G401.6 (cell line): Measurements from ENCODE around the gene ZNF267.
"Not testable (repeated sequence)": the region's sequence is repeated elsewhere in the genome, so short reads cannot be mapped to it uniquely, and the experiment has no call there.

Experiments
- FAIRE-seq: peaks from 2 replicates; lab custom pipeline; 2012; peaks lifted over from hg19 to GRCh38; lab: Jason Lieb, UNC

The ZNF267 gene

DNA sequence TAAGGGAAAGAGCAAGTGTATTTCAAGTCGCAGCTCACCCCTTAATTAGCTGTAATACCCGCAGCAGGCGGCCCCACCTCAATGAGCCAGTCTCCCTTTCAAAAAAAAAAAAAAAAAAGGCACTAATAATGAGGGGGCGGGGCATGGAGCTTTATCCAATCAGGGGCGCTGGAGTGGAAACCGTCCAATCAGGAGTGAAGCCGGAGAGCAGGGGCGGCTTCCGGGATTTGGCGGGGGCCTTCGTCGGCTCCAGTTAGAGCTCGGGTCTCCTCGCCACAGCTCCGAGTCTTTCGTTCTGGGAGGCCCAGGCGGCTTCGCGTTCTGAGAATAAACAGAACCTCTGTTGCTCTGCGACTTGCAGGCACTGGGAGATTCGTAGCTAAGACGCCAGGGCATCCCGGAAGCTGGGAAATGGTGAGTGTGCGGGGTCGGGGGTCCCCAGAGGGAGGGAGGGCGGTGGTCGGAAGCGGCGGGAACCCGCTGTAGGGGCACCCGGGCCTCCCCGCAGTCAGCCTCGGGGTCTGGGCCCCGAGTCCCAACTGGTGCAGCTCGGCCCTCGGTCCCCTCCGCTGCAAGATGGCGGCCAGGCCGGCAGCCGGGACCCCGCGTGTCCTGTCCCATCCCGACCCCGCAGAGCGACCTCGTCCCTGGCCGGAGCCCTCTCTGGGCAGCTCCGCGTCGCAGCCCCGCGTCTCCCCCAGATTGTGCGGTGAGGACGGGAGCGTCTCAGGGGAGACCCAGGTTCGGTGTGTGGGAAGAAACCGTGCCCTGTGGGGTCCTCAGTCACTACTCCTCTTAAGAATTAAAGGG is at the start of gene ZNF267:
TSS of gene ZNF267 (plus strand) at position 252 of the 810 bp plus-strand sequence. CDS start at position 412, 160 bp downstream.
- peak; percentile 80 for FAIRE-seq

DNA sequence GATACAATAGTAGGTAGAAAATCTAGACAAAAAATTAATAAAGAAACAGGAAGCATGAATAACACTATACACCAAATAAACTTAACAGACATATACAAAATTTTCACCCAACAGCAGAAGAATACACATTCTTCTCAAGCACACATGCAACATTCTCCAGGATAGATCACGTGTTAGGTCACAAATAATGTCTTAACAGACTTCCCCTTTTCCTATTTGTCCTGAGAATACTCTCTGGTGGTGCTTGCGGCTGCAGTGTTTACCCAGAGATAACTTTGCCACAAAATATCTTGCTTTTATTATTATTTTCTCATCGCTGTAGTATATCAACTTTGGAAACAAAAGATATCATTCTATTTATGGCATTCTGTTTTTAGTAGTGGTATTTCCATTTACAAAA is 40.6 kb upstream of the ZNF267 start:
- FAIRE-seq = no peak

DNA sequence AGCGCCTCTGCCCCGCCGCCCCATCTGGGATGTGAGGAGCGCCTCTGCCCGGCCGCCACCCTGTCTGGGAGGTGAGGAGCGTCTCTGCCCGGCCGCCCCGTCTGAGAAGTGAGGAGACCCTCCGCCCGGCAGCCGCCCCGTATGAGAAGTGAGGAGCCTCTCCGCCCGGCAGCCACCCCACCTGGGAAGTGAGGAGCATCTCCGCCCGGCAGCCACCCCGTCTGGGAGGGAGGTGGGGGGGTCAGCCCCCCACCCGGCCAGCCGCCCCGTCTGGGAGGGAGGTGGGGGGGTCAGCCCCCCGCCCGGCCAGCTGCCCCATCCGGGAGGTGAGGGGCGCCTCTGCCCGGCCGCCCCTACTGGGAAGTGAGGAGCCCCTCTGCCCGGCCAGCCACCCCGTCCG is 37.2 kb upstream of the ZNF267 start:
- FAIRE-seq = not testable (repeated sequence)

DNA sequence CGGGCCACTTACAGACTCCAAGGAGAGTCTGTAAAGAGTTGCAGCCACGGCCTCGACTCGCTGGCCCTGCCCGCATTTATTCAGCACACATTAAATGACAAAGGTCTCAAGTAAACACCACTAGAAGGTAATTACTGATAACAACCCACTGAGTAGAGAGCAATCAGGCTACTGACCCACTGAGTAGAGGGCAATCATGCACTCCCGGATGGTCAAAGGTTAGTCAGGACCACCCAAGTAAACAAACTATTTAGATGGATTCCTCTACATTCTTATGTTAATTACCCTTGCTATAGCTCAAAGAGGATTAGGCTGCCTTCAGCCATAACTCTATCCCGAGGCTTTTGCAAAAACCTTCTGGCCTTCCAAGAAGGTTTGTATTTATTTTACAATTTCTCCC is 30.7 kb upstream of the ZNF267 start:
- no peak for FAIRE-seq

DNA sequence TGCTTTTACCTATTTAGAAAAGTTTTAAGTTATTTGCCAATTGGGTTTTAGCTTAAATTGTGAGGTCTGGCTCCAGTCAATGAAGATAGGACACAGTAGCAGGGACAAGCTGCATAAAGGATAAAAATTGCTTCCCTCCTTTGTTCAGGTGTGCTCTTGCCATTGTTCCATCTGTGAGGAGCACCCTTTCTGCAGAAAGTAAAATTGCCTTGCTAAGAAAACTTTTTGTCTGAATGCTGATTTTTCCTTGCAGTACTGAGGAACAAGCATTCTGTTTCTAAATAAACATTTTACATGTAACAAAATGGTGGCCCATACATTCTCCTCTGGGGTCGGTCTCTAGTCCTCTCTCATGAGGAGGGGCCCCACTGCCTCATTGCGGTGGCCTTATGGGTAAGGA is 25.0 kb upstream of the ZNF267 start:
- not testable (repeated sequence) for FAIRE-seq

DNA sequence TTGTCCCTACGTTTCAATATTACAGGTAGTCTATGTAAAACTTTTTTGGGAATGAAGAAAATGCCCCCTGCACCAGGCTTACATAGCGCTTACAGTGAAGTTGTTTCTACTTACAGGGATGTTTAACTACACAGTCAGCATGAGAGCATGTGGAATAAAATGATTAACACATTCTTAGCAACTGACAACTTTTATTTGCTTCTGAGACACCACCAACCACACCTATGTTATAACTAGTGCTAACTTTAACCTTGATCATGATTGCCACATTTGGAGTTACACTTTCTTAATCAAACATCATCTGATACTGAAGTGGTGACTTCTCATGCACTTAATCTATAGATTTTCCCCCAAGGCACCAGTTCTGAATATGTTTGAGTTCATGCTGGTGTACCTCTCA is 20.3 kb upstream of the ZNF267 start:
- FAIRE-seq = no peak

DNA sequence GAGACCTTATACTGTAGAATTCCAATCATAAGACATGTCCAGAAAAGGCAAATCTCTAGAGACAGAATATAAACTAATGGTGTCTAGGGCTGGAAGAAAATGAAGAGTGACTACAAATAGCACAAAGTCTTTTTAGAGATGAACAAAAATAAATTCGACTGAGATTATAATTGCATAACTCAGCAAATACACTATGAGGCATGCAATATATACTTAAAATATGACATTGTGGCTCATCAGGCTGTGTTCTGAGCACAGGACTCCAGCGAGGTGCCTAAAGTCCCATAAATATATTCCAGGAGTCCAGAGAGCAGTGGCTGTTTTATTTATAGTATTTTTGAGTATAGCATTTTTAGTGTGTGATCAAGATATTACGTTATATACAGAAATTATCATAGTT is 13.1 kb upstream of the ZNF267 start:
- no peak for FAIRE-seq

DNA sequence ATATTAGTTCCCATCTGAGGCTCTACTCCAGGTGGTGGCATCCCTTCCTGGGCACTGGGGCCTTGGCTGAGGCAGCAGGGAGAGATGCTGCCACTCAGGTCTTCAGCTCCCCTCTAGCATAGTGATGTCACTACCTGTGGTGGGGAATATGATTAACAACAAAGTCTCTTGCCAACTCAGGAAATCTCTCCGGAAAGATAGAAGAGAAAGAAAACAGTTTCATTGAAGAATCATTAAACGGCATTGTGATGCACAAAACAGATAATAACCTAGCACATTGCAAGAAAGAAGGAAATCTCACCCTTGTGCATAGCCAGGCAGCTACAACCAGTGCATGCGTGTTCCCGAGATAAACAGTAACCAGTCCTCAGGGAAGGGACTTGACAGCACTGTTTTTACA is 12.2 kb upstream of the ZNF267 start:
- no peak for FAIRE-seq

DNA sequence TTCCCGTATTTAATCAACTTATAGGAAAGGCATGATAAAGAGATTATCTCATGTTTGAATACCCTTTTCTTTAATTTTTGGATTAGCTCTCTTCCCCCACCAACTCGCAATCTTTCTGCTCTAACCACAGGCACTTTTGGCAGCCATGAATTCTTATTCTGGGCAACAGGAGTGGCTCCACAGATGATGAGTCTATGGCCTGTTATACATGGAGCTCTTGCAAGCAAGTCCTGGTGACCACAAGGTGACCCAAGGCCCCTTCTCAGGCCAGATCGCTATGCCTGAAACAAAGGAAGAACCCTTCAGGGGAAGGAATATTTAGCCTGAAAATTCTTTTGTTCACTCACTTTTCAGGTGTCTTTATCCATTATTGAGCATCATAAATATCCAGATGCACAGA is 10.8 kb upstream of the ZNF267 start:
- no peak for FAIRE-seq

DNA sequence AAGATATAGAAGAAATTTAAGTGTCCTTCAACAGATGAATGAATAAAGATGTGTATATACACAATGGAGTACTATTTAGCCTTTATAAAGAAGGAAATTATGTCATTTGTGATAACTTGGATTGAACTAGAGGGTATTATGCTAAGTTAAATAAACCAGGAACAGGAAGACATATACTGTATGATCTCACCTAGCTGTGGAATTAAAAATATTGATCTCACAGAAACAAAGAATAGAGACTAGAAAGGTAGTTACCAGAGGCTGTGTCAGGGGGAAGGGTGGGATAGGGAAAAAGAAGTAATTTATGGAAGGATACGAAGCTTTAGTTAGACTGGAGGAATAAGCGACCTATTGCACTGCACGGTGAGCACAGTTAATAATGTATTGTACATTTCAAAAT is 5.4 kb upstream of the ZNF267 start:
- no peak for FAIRE-seq

DNA sequence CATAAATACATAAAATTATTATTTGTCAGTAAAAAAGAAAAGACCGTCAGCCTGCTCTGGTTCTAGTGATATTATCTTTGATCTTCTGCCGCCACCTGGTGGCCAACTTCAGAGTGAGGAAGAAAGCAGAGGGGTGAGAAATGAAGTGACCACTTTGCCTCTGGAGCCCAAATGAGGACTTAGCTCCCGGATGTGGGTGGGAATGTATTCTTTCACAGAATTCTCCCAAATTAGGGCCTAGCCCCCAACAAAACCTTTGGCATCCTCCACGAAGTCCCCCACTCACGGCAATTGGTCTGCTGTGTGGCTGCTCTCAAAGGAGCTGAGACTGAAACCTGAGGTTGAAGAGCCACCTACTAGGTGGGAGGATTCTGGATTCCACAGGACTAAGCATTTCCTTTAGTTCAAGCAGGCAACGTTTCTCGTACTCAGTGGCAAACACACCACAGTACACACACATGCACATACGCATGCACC is 4.9 kb upstream of the ZNF267 start:
- FAIRE-seq = peak; percentile 95

DNA sequence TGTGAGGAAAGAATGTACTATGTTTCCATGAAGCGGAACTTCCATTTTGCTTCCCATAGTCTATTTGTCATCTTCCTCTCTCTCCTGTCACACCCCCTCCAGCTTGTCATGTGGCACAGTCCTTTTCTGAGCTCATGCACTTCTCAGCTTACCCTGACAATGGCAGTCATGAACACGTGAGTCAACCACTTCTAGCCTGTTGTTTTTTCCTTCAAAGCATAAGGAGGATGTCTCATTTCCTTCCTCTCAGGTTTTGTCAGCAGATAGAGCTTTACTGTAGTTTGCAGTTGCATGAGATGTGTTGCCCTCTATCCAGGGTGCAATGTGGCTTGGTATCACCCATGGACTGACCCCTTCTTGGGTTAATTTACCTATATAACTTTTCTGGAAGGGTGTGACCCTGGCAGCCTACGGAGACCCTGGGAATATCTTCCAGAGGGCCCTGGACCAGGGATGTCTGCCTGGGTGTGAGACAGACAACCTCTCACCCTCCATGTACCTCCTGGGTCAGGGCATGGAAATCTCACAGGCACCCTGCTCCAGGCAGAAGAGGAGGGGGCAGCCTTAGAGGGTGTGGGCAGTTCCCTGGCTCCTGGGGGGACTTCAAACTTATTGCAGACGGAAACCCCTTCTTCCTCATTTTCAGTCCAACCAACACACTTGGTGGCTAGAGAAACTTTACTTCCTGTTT is 4.0 kb upstream of the ZNF267 start:
- FAIRE-seq = no peak

DNA sequence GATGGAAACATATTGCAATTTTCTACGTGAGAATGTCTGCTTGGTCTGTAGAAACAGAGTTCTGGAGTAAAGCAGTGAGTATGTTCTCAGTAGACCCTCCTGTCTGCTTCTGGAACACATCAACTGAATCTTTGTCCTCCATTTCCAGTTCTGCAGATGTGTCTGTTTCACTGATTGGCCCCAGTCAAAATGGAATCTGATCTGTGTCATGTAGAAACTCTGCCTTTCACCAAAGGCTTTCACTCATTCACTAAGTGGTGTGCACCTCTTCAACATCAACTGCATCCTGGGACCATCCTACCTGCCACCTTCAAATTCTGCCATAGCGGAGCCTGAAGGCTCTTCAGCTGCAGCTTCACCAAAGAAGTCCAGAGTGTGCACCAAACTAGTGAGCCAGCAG is 2.8 kb upstream of the ZNF267 start:
- FAIRE-seq = no peak

DNA sequence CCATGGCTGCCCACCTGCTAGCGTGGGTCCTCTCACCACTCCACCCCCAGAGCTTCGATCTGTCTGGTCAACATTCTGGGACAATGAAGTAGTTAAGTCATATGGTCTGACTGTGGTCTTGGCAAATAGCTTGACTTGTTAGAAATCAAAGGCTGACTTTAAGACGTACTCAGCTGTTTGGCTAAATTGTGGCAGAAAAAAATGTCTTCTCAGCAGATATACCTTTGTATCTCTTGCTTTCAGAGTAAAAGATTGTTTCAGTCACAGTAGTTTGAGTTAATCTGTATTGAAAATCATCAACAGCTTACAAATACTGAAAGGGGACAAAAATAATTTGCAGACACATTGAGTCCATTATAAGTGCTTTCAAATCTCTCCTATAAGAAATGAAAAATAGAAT is 2.1 kb upstream of the ZNF267 start:
- FAIRE-seq = no peak

DNA sequence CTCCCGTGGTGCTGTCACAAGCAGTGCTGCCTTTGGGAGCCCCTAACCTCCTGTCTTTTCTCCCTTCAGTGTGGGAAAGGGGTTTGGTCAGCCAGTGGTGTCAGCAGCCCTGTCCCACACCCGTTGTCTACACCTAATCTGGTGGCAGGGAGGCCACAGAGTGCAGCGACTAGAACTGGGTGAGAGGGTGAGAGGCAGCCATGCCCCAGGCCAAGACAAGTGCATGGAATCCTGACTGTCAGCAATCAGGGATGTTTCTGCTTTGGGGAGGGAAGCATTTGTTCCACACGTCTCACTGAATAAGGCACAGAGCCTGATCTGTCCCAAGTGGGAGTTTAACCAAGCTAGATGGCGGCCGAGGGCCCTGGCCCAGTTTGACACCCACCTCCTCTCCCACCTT is 1.4 kb upstream of the ZNF267 start:
- no peak for FAIRE-seq

DNA sequence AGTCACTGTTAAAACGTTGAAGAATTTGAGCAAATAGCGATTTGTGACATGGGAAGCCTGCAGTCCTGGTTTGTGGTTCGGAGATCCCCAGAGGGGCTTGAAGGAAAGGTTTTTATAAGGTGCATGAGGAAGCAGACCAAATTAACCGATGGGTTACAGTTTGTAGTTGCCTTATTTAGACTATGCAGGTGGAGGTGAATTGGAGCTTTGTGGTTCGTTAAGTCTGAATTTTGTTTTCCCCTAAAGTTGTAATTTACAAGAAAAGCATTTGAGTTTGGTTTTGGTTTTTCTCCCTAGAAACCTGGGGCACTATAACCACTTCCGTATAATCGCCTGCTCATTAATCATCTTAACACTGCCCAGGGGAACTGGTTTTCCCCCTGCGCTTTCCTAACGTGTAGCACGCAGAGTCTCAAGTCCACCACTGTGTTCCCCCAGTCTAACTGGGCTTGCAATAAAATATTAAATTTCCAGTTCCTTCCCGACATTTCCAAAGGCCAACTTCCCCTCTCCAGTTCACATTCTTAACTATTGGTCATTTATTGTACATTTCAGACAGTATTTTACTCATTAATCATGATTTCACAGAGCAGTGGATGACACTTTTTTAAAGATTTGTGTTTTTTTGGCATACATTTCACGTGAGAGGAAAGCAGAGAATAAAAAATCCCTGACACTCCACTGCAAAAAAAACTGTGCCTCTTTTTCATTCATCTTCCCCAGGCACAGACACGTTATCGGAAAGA is 932 bp downstream of the ZNF267 start:
- FAIRE-seq = no peak

DNA sequence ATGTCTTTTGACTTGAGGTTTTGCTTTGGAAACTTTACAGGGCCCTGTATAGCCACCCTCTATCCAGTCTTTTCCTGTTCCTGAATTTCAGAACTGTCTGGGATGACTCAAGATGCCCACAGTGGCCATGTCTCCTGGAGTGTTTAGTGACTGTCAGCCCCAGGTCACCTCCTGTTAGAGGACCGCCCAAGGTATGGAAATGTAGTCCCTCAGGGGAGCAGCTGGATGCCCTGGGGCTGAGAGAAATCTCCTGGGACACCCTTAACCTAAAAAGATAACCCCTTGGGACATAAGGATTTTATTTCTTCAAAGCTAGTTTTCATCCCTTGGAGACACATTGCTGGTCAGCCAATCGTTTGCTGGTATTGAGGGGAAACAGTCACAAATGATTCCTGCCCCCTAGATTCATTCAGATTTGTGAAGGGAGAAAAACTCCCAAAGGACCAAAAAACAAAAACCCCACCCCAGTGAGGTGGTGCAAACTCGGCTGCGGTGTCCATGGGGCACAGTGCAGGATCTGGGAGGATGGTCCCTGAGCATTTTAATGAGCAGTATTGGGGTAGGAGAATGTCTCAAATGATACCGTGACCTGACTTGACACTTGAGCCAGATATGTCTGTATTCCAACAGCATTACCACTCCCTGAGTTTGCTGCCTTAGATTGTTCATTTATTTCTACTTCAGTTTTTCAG is 1.7 kb downstream of the ZNF267 start:
- FAIRE-seq = no peak

DNA sequence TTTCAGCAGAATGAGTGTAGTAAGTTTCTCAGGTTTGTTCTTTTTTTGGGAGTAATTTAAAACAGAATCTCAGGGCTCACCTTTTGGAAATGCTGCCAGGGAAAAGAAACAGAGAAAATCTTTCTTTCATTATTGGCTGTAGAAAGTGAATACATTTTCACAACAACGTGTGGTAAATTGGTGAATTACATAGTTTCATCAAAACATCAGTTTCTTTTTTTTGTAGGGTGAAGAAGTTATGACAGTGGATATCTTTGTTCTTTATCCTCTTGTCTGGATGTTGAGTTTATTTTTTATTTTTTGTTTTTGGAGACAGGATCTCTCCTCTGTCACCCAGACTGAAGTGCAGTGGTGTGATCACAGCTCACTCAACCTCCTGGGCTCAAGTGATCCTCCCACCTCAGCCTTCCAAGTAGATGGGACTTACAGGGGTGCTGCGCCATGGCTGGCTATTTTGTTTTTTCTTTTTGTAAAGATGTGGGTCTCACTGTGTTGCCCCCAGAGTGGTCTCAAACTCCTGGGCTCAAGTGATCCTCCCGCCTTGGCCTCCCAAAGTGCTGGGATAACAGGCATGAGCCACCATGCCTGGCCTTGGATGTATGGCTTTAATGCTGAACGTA is 2.4 kb downstream of the ZNF267 start:
- FAIRE-seq = no peak

DNA sequence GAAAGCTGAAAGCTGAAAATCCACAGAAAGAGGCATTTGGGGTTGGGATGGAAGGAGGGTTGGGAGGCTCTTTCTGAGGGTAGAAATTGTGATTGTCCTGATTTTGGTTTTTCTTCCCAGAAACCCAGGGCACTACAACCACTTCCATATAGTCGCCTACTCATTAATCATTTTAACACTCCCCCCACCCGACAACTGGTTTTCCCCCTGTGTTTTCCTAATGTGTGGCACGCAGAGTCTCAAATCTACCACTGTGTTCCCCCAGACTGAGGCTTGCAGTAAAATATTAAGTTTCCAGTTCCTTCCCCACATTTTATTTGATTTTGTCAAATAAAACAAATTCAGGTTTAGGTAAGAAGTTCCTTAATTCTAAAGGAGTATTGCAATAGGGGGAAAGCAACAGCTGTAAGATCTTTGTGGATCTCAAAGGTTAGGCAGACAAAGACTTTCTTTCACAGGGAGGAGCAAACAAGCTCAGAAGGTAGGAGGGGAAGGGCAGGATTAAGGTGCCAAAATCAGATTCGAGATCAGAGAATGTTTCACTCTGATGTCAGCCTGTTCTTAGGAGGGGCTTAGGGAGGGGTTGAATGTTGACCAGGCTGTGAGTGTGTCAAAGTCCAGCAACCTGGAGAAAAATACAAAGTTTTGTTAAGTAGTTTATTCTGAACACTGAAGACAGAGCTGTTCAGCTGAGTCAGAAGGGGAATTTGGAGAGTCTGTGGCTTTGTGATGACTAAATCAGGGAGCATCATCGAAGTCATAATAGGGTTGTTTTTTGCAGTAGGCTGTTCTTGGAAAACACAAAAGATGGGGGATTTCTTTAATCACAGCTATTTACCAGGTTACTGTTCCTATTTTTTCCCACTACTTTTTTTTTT is 3.6 kb downstream of the ZNF267 start:
- FAIRE-seq = no peak

DNA sequence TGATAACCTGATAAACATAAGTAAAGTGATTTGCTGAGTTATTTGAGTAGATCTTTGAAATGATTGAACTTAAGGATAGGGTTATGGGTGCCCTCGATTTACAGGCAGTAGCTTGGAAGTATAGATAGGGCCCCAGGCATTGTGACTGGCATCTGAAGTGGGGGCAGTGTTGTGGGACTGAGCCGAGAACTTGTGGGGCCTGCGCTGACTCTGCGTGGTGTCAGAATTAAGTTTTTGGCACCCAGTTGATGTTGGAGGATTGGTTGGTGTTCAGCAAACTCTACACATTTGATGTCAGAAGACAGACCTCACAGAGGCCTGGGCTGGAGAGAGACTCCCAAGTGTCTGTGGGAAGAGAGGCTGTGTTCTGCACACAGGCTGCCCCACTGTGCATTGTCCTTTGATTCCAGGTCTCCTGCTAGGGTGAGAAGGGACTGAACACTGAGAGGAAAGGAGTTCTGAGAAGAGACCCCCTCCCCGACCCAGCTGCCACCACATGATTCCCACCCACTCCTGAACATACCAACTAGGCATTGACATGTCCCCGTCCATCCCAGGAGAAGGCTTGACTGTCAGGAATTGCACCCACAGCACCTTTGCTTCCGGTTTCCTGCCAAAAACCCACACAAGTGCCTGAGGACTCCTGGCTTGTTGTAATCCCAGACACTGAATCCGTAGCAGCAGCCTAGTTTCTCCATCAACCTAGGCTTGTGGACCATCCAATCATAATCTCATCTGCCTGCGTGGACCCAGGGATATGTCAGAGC is 4.5 kb downstream of the ZNF267 start:
- no peak for FAIRE-seq
